K562 (cell line): ENCODE measurements around the gene ANP32B. TPM values are rescaled to one million over a fixed set of nuclear protein-coding genes. Genes with fewer than 3 reads are reported as not detected.

Experiments used
- CBX8 ChIP-seq: fragments of 200-600 bp; sonication (generic); IDR thresholded peaks from 2 replicates; pipeline ENCODE4 v1.6.1; 2012; ENCODE audit warnings: borderline replicate concordance, mixed run types, low read depth, mild to moderate bottlenecking, moderate library complexity, mixed read lengths, low read length, control low read depth, inconsistent platforms; ENCODE audit not compliant: poor library complexity, severe bottlenecking; ENCODE audit errors: extremely low read depth
- ETV1 ChIP-seq: fragments of 450-650 bp; conservative IDR thresholded peaks from 2 replicates; pipeline ENCODE4 v1.6.1; 2016; ENCODE audit warnings: missing genetic modification characterization, control low read depth, low read depth, missing compliant biosample characterization
- HNRNPLL ChIP-seq: fragments of 200-400 bp; formaldehyde crosslinking; IDR thresholded peaks from 2 replicates; pipeline ENCODE4 v1.6.1; 2017; ENCODE audit warnings: low read length, low read depth, mild to moderate bottlenecking; ENCODE audit not compliant: poor library complexity, severe bottlenecking
- ILK ChIP-seq: fragments of 450-650 bp; IDR thresholded peaks from 2 replicates; pipeline ENCODE4 v1.6.1; 2016; ENCODE audit warnings: missing genetic modification characterization, low read depth, mild to moderate bottlenecking, missing compliant biosample characterization, moderate library complexity, borderline replicate concordance
- MAFG ChIP-seq: fragments of 450-650 bp; conservative IDR thresholded peaks from 2 replicates; pipeline ENCODE4 v1.6.1; 2016; ENCODE audit warnings: missing genetic modification characterization, missing compliant biosample characterization
- MCM3 ChIP-seq: fragments of 450-650 bp; IDR thresholded peaks from 2 replicates; pipeline ENCODE4 v1.6.1; 2016
- MEIS2 ChIP-seq: fragments of 450-650 bp; IDR thresholded peaks from 2 replicates; pipeline ENCODE4 v1.6.1; 2014; ENCODE audit warnings: mild to moderate bottlenecking; ENCODE audit not compliant: partially characterized antibody
- MTA2 ChIP-seq: fragments of 450-650 bp; IDR thresholded peaks from 2 replicates; pipeline ENCODE4 v1.6.1; 2016; ENCODE audit warnings: low read depth
- NCOR1 ChIP-seq: fragments of 450-650 bp; IDR thresholded peaks from 2 replicates; pipeline ENCODE4 v1.6.1; 2016; ENCODE audit warnings: mild to moderate bottlenecking, moderate library complexity
- NFIX ChIP-seq: fragments of 250-450 bp; sonication (Bioruptor Pico); IDR thresholded peaks from 2 replicates; pipeline ENCODE4 v1.4.0; 2020; ENCODE audit warnings: low read depth, mild to moderate bottlenecking, moderate library complexity
- NFRKB ChIP-seq: fragments of 450-650 bp; IDR thresholded peaks from 2 replicates; pipeline ENCODE4 v1.6.1; 2016; ENCODE audit warnings: low read depth
- TAF15 ChIP-seq: fragments of 200-400 bp; formaldehyde crosslinking; IDR thresholded peaks from 2 replicates; pipeline ENCODE4 v1.6.1; 2017; ENCODE audit warnings: mild to moderate bottlenecking, low read depth, low read length, moderate library complexity
- TEAD4 ChIP-seq, 2 experiments: sonication (generic) in 1 of 2; formaldehyde crosslinking in 1 of 2; IDR thresholded peaks; 2 replicates each; pipeline versions ENCODE4 v1.6.1 to v1.8.0; 2012 to 2022; ENCODE audit warnings: borderline replicate concordance in 1 of 2, inconsistent platforms in 1 of 2, low read length in 1 of 2, mild to moderate bottlenecking in 1 of 2, missing genetic modification reagents in 1 of 2
- XRCC5 ChIP-seq: fragments of 200-400 bp; formaldehyde crosslinking; IDR thresholded peaks from 2 replicates; pipeline ENCODE4 v1.6.1; 2017; ENCODE audit warnings: low read depth, mild to moderate bottlenecking, low read length
- ZNF224 ChIP-seq: sonication (generic); formaldehyde crosslinking; IDR thresholded peaks from 2 replicates; pipeline ENCODE4 v1.8.0; 2022; ENCODE audit warnings: mild to moderate bottlenecking, missing genetic modification reagents
- ZNF41 ChIP-seq: fragments of 250-450 bp; sonication (Bioruptor Pico); conservative IDR thresholded peaks from 2 replicates; pipeline ENCODE4 v1.4.0; 2020; ENCODE audit warnings: mild to moderate bottlenecking
- polyA plus RNA-seq, 8 experiments: library from polyadenylated mRNA; depleted of rRNA in 4 of 8; stranded (reverse) in 5 of 8; unstranded in 3 of 8; fragments of >200 nt; fragmentation: Nextera tagmentation in 2 of 8; fragmentation: Illumina TruSeq in 1 of 8; extraction: Ambion mirVana in 2 of 8; extraction: Trizol in 1 of 8; gene quantifications; 2 replicates each; pipeline versions ENCODE4 v1.2.1 to v1.2.3, GENCODE V29; 2011 to 2014; ENCODE audit warnings: inconsistent platforms in 1 of 8, missing spikeins in 1 of 8
- total RNA-seq, 7 experiments: library from RNA; depleted of rRNA in 6 of 7; stranded (reverse); fragments of >200 nt in 6 of 7; fragmentation: Illumina TruSeq in 2 of 7; extraction: Trizol in 2 of 7; gene quantifications; 2 replicates each; pipeline versions ENCODE4 v1.2.1 to v1.2.3, GENCODE V29; 2011 to 2021; ENCODE audit warnings: low replicate concordance in 1 of 7
- TF ChIP-seq, protein P1 (sequence below): fragments of 450-650 bp; IDR thresholded peaks from 2 replicates; pipeline ENCODE4 v1.6.1; 2017; ENCODE audit warnings: mild to moderate bottlenecking, moderate library complexity
- TF ChIP-seq, protein P2 (sequence below): fragments of 450-650 bp; formaldehyde crosslinking; IDR thresholded peaks from 2 replicates; pipeline ENCODE4 v1.4.0; 2020; ENCODE audit warnings: mild to moderate bottlenecking, moderate library complexity
- TF ChIP-seq, protein P3 (sequence below): sonication (generic); formaldehyde crosslinking; IDR thresholded peaks from 2 replicates; pipeline ENCODE4 v1.8.1; 2023; ENCODE audit warnings: mild to moderate bottlenecking, missing genetic modification reagents
- TF ChIP-seq, protein P4 (sequence below): fragments of 450-650 bp; IDR thresholded peaks from 2 replicates; pipeline ENCODE4 v1.6.1; 2018; ENCODE audit warnings: mild to moderate bottlenecking, low read depth; ENCODE audit not compliant: partially characterized antibody

ANP32B gene
- total and polyA plus RNA-seq, 9 of the 15 experiments (the other 6 are each of a cell fraction or from before 2014, with no cell fraction given): 68.9 to 815 (median 141) TPM

DNA sequence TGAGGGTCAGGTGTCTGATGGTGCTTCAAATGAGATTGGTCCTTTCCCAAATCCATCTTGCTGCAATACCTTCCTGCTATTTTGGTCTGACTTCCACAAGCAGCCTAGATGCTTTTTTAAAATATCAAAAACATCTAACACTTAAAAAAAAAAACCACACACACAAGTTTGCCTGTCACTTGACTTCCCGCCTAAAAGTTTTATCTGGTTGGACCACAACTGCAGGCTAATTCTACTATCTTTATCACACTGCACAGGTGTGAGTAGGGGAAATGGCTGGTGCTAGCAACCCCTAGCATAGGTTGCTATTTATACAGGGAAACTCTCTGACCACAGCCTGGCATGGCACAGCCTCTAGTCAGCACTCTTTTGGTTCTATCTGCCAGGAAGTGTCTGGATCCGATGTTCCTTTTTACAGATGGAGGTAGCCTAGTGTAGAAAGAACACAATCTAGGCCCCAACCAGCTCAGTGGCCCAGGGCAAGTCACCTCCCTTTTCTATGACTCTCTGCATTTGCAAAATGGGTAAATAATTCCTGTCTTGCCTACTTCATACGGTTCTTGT, 45.0 kb upstream of the ANP32B start, which contains the start of gene HEMGN (continued):
- TF ChIP-seq ETV1 (tag) (peak; percentile 68), CBX8 (no peak), NFRKB (peak; percentile 81; the same call in 1 of the 2 replicates), ILK (tag) (no peak), MTA2 (peak; percentile 95), NFIX (CRISPR knock-in tag) (no peak), MCM3 (no peak), TEAD4 (IDR thresholded peaks at IDR 0.05; ENCODE audit: low read length) (peak; percentile 99), TEAD4 (CRISPR knock-in tag; IDR thresholded peaks at IDR 0.05; ENCODE audit: borderline replicate concordance) (no peak), MAFG (tag) (no peak), XRCC5 (no peak), HNRNPLL (no peak), MEIS2 (peak; percentile 55), ZNF41 (CRISPR knock-in tag) (no peak), ZNF224 (CRISPR knock-in tag) (no peak), TAF15 (no peak), NCOR1 (peak; percentile 95)
- TF ChIP-seq, protein P1, sequence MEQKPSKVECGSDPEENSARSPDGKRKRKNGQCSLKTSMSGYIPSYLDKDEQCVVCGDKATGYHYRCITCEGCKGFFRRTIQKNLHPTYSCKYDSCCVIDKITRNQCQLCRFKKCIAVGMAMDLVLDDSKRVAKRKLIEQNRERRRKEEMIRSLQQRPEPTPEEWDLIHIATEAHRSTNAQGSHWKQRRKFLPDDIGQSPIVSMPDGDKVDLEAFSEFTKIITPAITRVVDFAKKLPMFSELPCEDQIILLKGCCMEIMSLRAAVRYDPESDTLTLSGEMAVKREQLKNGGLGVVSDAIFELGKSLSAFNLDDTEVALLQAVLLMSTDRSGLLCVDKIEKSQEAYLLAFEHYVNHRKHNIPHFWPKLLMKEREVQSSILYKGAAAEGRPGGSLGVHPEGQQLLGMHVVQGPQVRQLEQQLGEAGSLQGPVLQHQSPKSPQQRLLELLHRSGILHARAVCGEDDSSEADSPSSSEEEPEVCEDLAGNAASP: no peak
- TF ChIP-seq, protein P2, sequence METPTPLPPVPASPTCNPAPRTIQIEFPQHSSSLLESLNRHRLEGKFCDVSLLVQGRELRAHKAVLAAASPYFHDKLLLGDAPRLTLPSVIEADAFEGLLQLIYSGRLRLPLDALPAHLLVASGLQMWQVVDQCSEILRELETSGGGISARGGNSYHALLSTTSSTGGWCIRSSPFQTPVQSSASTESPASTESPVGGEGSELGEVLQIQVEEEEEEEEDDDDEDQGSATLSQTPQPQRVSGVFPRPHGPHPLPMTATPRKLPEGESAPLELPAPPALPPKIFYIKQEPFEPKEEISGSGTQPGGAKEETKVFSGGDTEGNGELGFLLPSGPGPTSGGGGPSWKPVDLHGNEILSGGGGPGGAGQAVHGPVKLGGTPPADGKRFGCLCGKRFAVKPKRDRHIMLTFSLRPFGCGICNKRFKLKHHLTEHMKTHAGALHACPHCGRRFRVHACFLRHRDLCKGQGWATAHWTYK (CRISPR knock-in tag): no peak
- TF ChIP-seq, protein P3, sequence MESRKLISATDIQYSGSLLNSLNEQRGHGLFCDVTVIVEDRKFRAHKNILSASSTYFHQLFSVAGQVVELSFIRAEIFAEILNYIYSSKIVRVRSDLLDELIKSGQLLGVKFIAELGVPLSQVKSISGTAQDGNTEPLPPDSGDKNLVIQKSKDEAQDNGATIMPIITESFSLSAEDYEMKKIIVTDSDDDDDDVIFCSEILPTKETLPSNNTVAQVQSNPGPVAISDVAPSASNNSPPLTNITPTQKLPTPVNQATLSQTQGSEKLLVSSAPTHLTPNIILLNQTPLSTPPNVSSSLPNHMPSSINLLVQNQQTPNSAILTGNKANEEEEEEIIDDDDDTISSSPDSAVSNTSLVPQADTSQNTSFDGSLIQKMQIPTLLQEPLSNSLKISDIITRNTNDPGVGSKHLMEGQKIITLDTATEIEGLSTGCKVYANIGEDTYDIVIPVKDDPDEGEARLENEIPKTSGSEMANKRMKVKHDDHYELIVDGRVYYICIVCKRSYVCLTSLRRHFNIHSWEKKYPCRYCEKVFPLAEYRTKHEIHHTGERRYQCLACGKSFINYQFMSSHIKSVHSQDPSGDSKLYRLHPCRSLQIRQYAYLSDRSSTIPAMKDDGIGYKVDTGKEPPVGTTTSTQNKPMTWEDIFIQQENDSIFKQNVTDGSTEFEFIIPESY (CRISPR knock-in tag): no peak
- TF ChIP-seq, protein P4, sequence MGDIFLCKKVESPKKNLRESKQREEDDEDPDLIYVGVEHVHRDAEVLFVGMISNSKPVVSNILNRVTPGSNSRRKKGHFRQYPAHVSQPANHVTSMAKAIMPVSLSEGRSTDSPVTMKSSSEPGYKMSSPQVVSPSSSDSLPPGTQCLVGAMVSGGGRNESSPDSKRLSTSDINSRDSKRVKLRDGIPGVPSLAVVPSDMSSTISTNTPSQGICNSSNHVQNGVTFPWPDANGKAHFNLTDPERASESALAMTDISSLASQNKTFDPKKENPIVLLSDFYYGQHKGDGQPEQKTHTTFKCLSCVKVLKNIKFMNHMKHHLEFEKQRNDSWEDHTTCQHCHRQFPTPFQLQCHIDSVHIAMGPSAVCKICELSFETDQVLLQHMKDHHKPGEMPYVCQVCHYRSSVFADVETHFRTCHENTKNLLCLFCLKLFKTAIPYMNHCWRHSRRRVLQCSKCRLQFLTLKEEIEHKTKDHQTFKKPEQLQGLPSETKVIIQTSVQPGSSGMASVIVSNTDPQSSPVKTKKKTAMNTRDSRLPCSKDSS: no peak
